ENCODE results near the gene XRN2. TPM values are rescaled to one million over a fixed set of nuclear protein-coding genes. Genes with fewer than 3 reads are reported as not detected.
"Not testable (repeated sequence)": the region's sequence is repeated elsewhere in the genome, so short reads cannot be mapped to it uniquely, and the experiment has no call there.

Gene XRN2
- polyA plus RNA-seq, 2 of the 4 experiments (the other 2 are of a cell fraction), result 125 to 192 TPM

DNA sequence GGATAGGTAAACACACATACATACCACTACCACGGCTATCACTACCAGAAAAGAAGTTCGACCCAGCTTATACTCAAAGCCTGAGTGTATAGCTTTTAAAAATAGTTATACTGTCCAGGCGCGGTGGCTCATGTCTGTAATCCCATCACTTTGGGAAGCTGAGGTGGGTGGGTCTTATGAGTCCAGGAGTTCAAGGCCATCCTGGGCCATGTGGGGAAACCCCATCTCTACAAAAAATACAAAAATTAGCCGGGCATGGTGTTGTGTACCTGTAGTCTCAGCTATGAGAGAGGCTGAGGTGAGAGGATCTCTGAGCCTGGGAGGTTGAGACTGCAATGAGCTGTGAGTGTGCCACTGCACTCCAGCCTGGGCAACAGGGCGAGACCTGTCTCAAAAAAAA, 61.3 kb downstream of the XRN2 start:
- Histone ChIP-seq H3K4me1 (peaks cover 10% of the 10 kb centered on the region; the same call in 2 of the 3 replicates), H3K4me2 (no peak overlapping the region), H3K4me3 (no peak overlapping the region), H3K9me3 (no peaks in the 10 kb centered on the region), H3K27ac (no peak overlapping the region)
- TF ChIP-seq CEBPB (IDR thresholded peaks at IDR 0.05), result no peak
- no peak for TF ChIP-seq NFE2L2 (conservative IDR thresholded peaks at IDR 0.05; ENCODE audit: low read length)
- TF ChIP-seq JUNB (IDR thresholded peaks at IDR 0.05), result no peak
- no peak for TF ChIP-seq MAFK (IDR thresholded peaks at IDR 0.05; ENCODE audit: partially characterized antibody)
- TF ChIP-seq HEYL (CRISPR knock-in tag; IDR thresholded peaks at IDR 0.05), result no peak
- TF ChIP-seq RAD21 (conservative IDR thresholded peaks at IDR 0.05 in 1 of 2, IDR thresholded peaks at IDR 0.05 in 1 of 2), result no peak
- no peak for TF ChIP-seq TFCP2L1 (CRISPR knock-in tag; IDR thresholded peaks at IDR 0.05)
- no peak for TF ChIP-seq HOXB5 (CRISPR knock-in tag; IDR thresholded peaks at IDR 0.05)
- TF ChIP-seq GATA3 (IDR thresholded peaks at IDR 0.05; ENCODE audit: borderline replicate concordance), result no peak
- TF ChIP-seq KDM1A (IDR thresholded peaks at IDR 0.05; ENCODE audit: low read depth), result no peak
- TF ChIP-seq, protein P1, sequence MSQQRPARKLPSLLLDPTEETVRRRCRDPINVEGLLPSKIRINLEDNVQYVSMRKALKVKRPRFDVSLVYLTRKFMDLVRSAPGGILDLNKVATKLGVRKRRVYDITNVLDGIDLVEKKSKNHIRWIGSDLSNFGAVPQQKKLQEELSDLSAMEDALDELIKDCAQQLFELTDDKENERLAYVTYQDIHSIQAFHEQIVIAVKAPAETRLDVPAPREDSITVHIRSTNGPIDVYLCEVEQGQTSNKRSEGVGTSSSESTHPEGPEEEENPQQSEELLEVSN (IDR thresholded peaks at IDR 0.05; ENCODE audit: borderline replicate concordance, low read depth), result no peak
- WGBS (ENCODE audit: missing lambda C conversion rate), result 90% methylated on average over 6 of the region's 6 CpGs
- ATAC-seq, result no peak; a peak in 1 of 6 replicates
- ChIA-PET POLR2A (no interaction called here), CTCF (interaction anchor here (0.6 to 2.0 kb wide), 4 partner anchors 18 to 128 kb away, joined by 3 to 10 read pairs (median 3); no protein-coding TSS in a partner anchor)
- no peak for DNase-seq (ENCODE audit: low read depth in 1 of 2, low spot score in 1 of 2)
- no peak for FAIRE-seq

DNA sequence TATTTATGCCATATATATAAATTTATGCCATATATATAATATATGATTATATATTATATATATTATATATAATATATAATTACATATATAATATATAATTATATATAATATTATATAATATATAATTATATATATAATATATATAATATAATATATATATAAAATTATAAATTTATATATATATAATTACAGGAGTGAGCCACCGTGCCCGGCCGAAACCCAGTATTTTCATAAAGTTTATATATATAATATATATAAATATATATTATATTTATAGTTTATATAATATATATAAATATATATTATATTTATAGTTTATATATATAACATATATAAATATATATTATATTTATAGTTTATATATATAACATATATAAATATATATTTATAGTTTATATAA, 62.6 kb downstream of the XRN2 start:
- ChIA-PET CTCF (interaction anchor here (2.0 kb wide), 1 partner anchor 130 kb away, joined by 10 read pairs; no protein-coding TSS in a partner anchor), POLR2A (interaction anchor here (0.6 kb wide), 1 partner anchor 472 kb away, joined by 3 read pairs; no protein-coding TSS in a partner anchor)
- no peak for FAIRE-seq
- ATAC-seq, result no peak
- H3K4me1 ChIP-seq, result peaks cover 6% of the 10 kb centered on the region; the same call in 2 of the 3 replicates
- no peak overlapping the region for H3K4me3 ChIP-seq
- no peak overlapping the region for H3K4me2 ChIP-seq
- no peak for DNase-seq (ENCODE audit: low read depth in 1 of 2, low spot score in 1 of 2)
- H3K27ac ChIP-seq, result no peak overlapping the region
- no peaks in the 10 kb centered on the region for H3K9me3 ChIP-seq
- 96% methylated on average over 3 of the region's 3 CpGs for WGBS (ENCODE audit: missing lambda C conversion rate)
- TF ChIP-seq JUNB (IDR thresholded peaks at IDR 0.05) (no peak), NPAS2 (CRISPR knock-in tag; IDR thresholded peaks at IDR 0.05; ENCODE audit: borderline replicate concordance) (no peak)
- TF ChIP-seq, protein P2, sequence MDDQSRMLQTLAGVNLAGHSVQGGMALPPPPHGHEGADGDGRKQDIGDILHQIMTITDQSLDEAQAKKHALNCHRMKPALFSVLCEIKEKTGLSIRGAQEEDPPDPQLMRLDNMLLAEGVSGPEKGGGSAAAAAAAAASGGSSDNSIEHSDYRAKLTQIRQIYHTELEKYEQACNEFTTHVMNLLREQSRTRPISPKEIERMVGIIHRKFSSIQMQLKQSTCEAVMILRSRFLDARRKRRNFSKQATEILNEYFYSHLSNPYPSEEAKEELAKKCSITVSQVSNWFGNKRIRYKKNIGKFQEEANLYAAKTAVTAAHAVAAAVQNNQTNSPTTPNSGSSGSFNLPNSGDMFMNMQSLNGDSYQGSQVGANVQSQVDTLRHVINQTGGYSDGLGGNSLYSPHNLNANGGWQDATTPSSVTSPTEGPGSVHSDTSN (IDR thresholded peaks at IDR 0.05), result no peak

DNA sequence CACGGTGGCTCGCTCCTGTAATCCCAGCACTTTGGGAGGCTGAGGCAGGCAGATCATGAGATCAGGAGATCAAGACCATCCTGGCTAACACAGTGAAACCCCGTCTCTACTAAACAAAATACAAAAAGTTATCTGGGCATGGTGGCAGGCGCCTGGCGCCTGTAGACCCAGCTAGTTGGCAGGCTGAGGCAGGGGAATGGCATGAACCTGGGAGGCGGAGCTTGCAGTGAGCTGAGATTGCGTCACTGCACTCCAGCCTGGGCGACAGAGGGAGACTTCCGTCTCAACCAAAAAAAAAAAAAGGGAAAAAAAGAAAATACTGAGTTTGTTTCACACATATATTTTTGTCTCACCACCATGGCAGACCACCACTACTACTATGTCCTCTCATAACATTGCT, 63.1 kb downstream of the XRN2 start:
- FAIRE-seq; H3K27ac ChIP-seq; H3K4me3 ChIP-seq; ATAC-seq; H3K9me3 ChIP-seq; H3K4me1 ChIP-seq; DNase-seq (ENCODE audit: low read depth in 1 of 2, low spot score in 1 of 2); CTCF ChIA-PET; H3K4me2 ChIP-seq: not testable (repeated sequence)
- WGBS (ENCODE audit: missing lambda C conversion rate), result 88% methylated on average over 9 of the region's 9 CpGs
- TF ChIP-seq CEBPB (IDR thresholded peaks at IDR 0.05), result peak in 1 of 2 experiments; percentile 55; a peak in 2 of 4 replicates
- POLR2A ChIA-PET, result interaction anchor here (0.6 kb wide), 1 partner anchor 473 kb away, joined by 3 read pairs; no protein-coding TSS in a partner anchor

DNA sequence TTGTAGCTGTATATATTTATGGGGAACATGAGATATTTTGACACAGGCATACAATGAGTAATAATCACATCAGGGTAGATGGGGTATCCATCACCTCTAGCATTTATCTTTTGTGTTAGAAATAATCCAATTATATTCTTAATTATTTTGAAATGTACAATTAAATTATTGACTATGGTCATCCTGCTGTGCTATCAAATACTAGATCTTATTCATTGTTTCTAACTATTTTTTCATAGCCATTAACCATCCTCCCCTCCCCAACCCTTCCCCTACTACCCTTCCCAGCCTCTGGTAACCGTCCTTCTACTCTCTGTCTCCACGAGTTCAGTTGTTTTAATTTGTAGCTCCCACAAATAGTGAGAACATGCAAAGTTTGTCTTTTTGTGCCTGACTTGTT, 65.7 kb downstream of the XRN2 start:
- no peak for DNase-seq (ENCODE audit: low read depth in 1 of 2, low spot score in 1 of 2)
- ChIA-PET CTCF (interaction anchor here (0.6 kb wide), 1 partner anchor 68 kb away, joined by 4 read pairs; no protein-coding TSS in a partner anchor), POLR2A (no interaction called here)
- Histone ChIP-seq H3K9me3 (no peaks in the 10 kb centered on the region), H3K4me1 (peaks cover 6% of the 10 kb centered on the region; the same call in 2 of the 3 replicates), H3K27ac (no peak overlapping the region), H3K4me3 (no peak overlapping the region), H3K4me2 (no peak overlapping the region)
- TF ChIP-seq PHF8 (IDR thresholded peaks at IDR 0.05; ENCODE audit: borderline replicate concordance, low read depth), result no peak
- no peak for TF ChIP-seq POLR2A (IDR thresholded peaks at IDR 0.05; ENCODE audit: low read length)
- TF ChIP-seq, protein P1 (IDR thresholded peaks at IDR 0.05; ENCODE audit: borderline replicate concordance, low read depth), result no peak
- TF ChIP-seq RNF2 (IDR thresholded peaks at IDR 0.05; ENCODE audit: borderline replicate concordance, low read depth), result no peak
- TF ChIP-seq HOXA7 (CRISPR knock-in tag; IDR thresholded peaks at IDR 0.05), result no peak
- TF ChIP-seq SREBF2 (IDR thresholded peaks at IDR 0.05), result no peak
- no peak for TF ChIP-seq HOXB5 (CRISPR knock-in tag; IDR thresholded peaks at IDR 0.05)
- TF ChIP-seq RCOR1 (IDR thresholded peaks at IDR 0.05; ENCODE audit: low read depth, low read length), result no peak
- no peak for TF ChIP-seq TFCP2L1 (CRISPR knock-in tag; IDR thresholded peaks at IDR 0.05)
- TF ChIP-seq CHD4 (IDR thresholded peaks at IDR 0.05; ENCODE audit: borderline replicate concordance), result no peak
- no peak for TF ChIP-seq POLR2AphosphoS2 (conservative IDR thresholded peaks at IDR 0.05; ENCODE audit: low read length)
- TF ChIP-seq, protein P3, sequence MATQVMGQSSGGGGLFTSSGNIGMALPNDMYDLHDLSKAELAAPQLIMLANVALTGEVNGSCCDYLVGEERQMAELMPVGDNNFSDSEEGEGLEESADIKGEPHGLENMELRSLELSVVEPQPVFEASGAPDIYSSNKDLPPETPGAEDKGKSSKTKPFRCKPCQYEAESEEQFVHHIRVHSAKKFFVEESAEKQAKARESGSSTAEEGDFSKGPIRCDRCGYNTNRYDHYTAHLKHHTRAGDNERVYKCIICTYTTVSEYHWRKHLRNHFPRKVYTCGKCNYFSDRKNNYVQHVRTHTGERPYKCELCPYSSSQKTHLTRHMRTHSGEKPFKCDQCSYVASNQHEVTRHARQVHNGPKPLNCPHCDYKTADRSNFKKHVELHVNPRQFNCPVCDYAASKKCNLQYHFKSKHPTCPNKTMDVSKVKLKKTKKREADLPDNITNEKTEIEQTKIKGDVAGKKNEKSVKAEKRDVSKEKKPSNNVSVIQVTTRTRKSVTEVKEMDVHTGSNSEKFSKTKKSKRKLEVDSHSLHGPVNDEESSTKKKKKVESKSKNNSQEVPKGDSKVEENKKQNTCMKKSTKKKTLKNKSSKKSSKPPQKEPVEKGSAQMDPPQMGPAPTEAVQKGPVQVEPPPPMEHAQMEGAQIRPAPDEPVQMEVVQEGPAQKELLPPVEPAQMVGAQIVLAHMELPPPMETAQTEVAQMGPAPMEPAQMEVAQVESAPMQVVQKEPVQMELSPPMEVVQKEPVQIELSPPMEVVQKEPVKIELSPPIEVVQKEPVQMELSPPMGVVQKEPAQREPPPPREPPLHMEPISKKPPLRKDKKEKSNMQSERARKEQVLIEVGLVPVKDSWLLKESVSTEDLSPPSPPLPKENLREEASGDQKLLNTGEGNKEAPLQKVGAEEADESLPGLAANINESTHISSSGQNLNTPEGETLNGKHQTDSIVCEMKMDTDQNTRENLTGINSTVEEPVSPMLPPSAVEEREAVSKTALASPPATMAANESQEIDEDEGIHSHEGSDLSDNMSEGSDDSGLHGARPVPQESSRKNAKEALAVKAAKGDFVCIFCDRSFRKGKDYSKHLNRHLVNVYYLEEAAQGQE (IDR thresholded peaks at IDR 0.05), result no peak
- no peak for FAIRE-seq
- WGBS (ENCODE audit: missing lambda C conversion rate), result 45% methylated on average over 2 of the region's 2 CpGs
- ATAC-seq, result no peak

Data from A549 (cell line).